ENCODE results near the gene TTYH3. TPM values are rescaled to one million over a fixed set of nuclear protein-coding genes. Genes with fewer than 3 reads are reported as not detected.

Gene TTYH3
- total and polyA plus RNA-seq, 10 donors: 11.9 to 158 (median 72.8) TPM

GRCh38 chr7:2598154-2598823, 33.5 kb upstream of the TTYH3 start:
- TF ChIP-seq CTCF (IDR thresholded peaks at IDR 0.05 in 8 of 11, conservative IDR thresholded peaks at IDR 0.05 in 3 of 11): no peak
- TF ChIP-seq POLR2AphosphoS5 (IDR thresholded peaks at IDR 0.05): peak in 1 of 3 donors; percentile 19
- no peak for TF ChIP-seq POLR2A (IDR thresholded peaks at IDR 0.05)
- Histone ChIP-seq H3K4me3 (no peak overlapping the region), H3K27ac (peak overlapping the region in 1 of 8 donors; percentile 4), H3K27me3 (replicated peaks in 1 of 7) (no peaks in the 10 kb centered on the region), H3K9me3 (no peaks in the 10 kb centered on the region), H3K36me3 (peaks cover 0 to 85% (median 25%) of the 10 kb centered on the region in 6 donors), H3K4me1 (peaks cover 0 to 32% (median 5%) of the 10 kb centered on the region in 6 donors)
- DNase-seq: no peak
- intact Hi-C loops (cut with DNase I; ENCODE audit: low total_unique reads): no loop called here
- 77 to 86% (median 84%) methylated on average over 29 of the region's 29 CpGs for WGBS, 5 donors

GRCh38 chr7:2601065-2601464, 30.7 kb upstream of the TTYH3 start:
- WGBS, 5 donors: 84 to 91% (median 89%) methylated on average over 9 of the region's 9 CpGs
- DNase-seq: no peak
- H3K36me3 ChIP-seq: peaks cover 0 to 67% (median 17%) of the 10 kb centered on the region in 6 donors
- no peaks in the 10 kb centered on the region for H3K27me3 ChIP-seq (replicated peaks in 1 of 7)
- intact Hi-C loops (cut with DNase I; ENCODE audit: low total_unique reads): no loop called here
- H3K9me3 ChIP-seq: no peaks in the 10 kb centered on the region
- no peak for TF ChIP-seq CTCF (IDR thresholded peaks at IDR 0.05 in 8 of 11, conservative IDR thresholded peaks at IDR 0.05 in 3 of 11)
- no peak for TF ChIP-seq POLR2AphosphoS5 (IDR thresholded peaks at IDR 0.05)
- TF ChIP-seq POLR2A (IDR thresholded peaks at IDR 0.05): no peak
- no peak overlapping the region for H3K27ac ChIP-seq
- peaks cover 0 to 32% (median 6%) of the 10 kb centered on the region in 6 donors for H3K4me1 ChIP-seq
- no peak overlapping the region for H3K4me3 ChIP-seq

- H3K4me3 ChIP-seq: no peak overlapping the region
- DNase-seq: no peak
- H3K27me3 ChIP-seq (replicated peaks in 1 of 7): no peaks in the 10 kb centered on the region
- intact Hi-C loops (cut with DNase I; ENCODE audit: low total_unique reads): no loop called here
- H3K4me1 ChIP-seq: peaks cover 0 to 41% (median 13%) of the 10 kb centered on the region in 6 donors
- H3K36me3 ChIP-seq: peaks cover 0 to 64% (median 15%) of the 10 kb centered on the region in 6 donors
- WGBS, 5 donors: 90 to 93% (median 92%) methylated on average over 11 of the region's 11 CpGs
- TF ChIP-seq POLR2A (IDR thresholded peaks at IDR 0.05) (no peak), POLR2AphosphoS5 (IDR thresholded peaks at IDR 0.05) (no peak), CTCF (IDR thresholded peaks at IDR 0.05 in 8 of 11, conservative IDR thresholded peaks at IDR 0.05 in 3 of 11) (no peak)
- no peaks in the 10 kb centered on the region for H3K9me3 ChIP-seq
- no peak overlapping the region for H3K27ac ChIP-seq
Measured at GRCh38 chr7:2601907-2602306, 29.9 kb upstream of the TTYH3 start.

- no peaks in the 10 kb centered on the region for H3K9me3 ChIP-seq
- H3K27ac ChIP-seq: no peak overlapping the region
- intact Hi-C loops (cut with DNase I; ENCODE audit: low total_unique reads): no loop called here
- no peaks in the 10 kb centered on the region for H3K27me3 ChIP-seq (replicated peaks in 1 of 7)
- no peak for DNase-seq
- H3K4me3 ChIP-seq: no peak overlapping the region
- TF ChIP-seq POLR2AphosphoS5 (IDR thresholded peaks at IDR 0.05) (no peak), POLR2A (IDR thresholded peaks at IDR 0.05) (no peak), CTCF (IDR thresholded peaks at IDR 0.05 in 8 of 11, conservative IDR thresholded peaks at IDR 0.05 in 3 of 11) (no peak)
- H3K36me3 ChIP-seq: peaks cover 0 to 58% (median 12%) of the 10 kb centered on the region in 6 donors
- H3K4me1 ChIP-seq: peaks cover 0 to 47% (median 18%) of the 10 kb centered on the region in 6 donors
- 66 to 78% (median 73%) methylated on average over 11 to 19 of the region's 19 CpGs for WGBS, 5 donors
Measured at GRCh38 chr7:2602406-2603043, 29.3 kb upstream of the TTYH3 start.

Data from spleen (tissue), 11 donors.